ENCODE data around the gene TENT5C. TPM values are rescaled to one million over a fixed set of nuclear protein-coding genes. Genes with fewer than 3 reads are reported as not detected.

TENT5C gene
- total and polyA plus RNA-seq, 2 of the 13 experiments (the other 11 are each of a cell fraction or from before 2014, with no cell fraction given) = 0.02 to 0.38 TPM

GRCh38 chr1:117559985-117560384, 45.9 kb upstream of the TENT5C start (continued):
- no peak for TF ChIP-seq SNAI1 (CRISPR knock-in tag; IDR thresholded peaks at IDR 0.05; ENCODE audit: borderline replicate concordance)
- no peak for TF ChIP-seq ZHX2 (IDR thresholded peaks at IDR 0.05; ENCODE audit: low read depth)
- TF ChIP-seq ZHX2 (CRISPR knock-in tag; IDR thresholded peaks at IDR 0.05; ENCODE audit: borderline replicate concordance) = no peak
- TF ChIP-seq NCOA1 (CRISPR knock-in tag; IDR thresholded peaks at IDR 0.05) = no peak

GRCh38 chr1:117561071-117561470, 44.8 kb upstream of the TENT5C start:
- Histone ChIP-seq H3K4me3 (replicated peaks in 1 of 3; ENCODE audit: insufficient read depth in 1 of 3, low read depth in 2 of 3, low read length in 3 of 3) (no peak overlapping the region), H3K9me3 (ENCODE audit: low read length) (no peaks in the 10 kb centered on the region), H3K36me3 (replicated peaks in 1 of 2; ENCODE audit: control insufficient read depth in 1 of 2, insufficient read depth in 2 of 2, low read length in 2 of 2) (no peaks in the 10 kb centered on the region), H3K27ac (ENCODE audit: extremely low read length, insufficient read depth, low read length) (no peak overlapping the region), H3K9ac (ENCODE audit: insufficient read depth, low read depth, low read length) (no peak overlapping the region), H3K27me3 (ENCODE audit: control insufficient read depth in 1 of 2, insufficient read depth in 2 of 2, low read length in 2 of 2) (no peaks in the 10 kb centered on the region; a peak in 1 of 5 replicates), H3K4me1 (ENCODE audit: insufficient read depth, low read length) (peaks cover 14% of the 10 kb centered on the region), H3K4me2 (ENCODE audit: low read depth, low read length) (no peak overlapping the region), H3K79me2 (ENCODE audit: insufficient read depth, low read length) (no peaks in the 10 kb centered on the region), H2AFZ (ENCODE audit: low read length) (no peak overlapping the region), H4K20me1 (ENCODE audit: insufficient read depth, low read length) (no peaks in the 10 kb centered on the region)
- ATAC-seq (no peak), DNase-seq (ENCODE audit: low spot score) (no peak), FAIRE-seq (no peak)
- in situ Hi-C loops (cut with HindIII; ENCODE audit: extremely low pct_ligation_motif_present, low pct_unique_long_range_greater_than_20kb) = no loop called here
- no TSS peak for BruUV-seq (replicated peaks)
- no CpG with 5 or more reads among the region's 2 CpGs for WGBS (ENCODE audit: low lambda C conversion rate)
- intact Hi-C loops (cut with micrococcal nuclease; ENCODE audit: unreplicated experiment) = no loop called here
- CTCF ChIA-PET (ENCODE audit: low intra/inter-chr PET ratio, low total read pairs) = no interaction called here
- POLR2A ChIA-PET = no interaction called here
- TF ChIP-seq ZNF280B (CRISPR knock-in tag; IDR thresholded peaks at IDR 0.05; ENCODE audit: borderline replicate concordance) (no peak), ZNF24 (IDR thresholded peaks at IDR 0.05) (no peak), RNF2 (conservative IDR thresholded peaks at IDR 0.05; ENCODE audit: low read depth) (no peak), NFKBIZ (CRISPR knock-in tag; IDR thresholded peaks at IDR 0.05) (no peak), REPIN1 (CRISPR knock-in tag; IDR thresholded peaks at IDR 0.05; ENCODE audit: borderline replicate concordance, low read depth) (no peak), SNAPC5 (CRISPR knock-in tag; IDR thresholded peaks at IDR 0.05; ENCODE audit: borderline replicate concordance) (no peak), NCOA2 (CRISPR knock-in tag; IDR thresholded peaks at IDR 0.05) (no peak), ZNF772 (CRISPR knock-in tag; IDR thresholded peaks at IDR 0.05) (no peak), SP4 (CRISPR knock-in tag; IDR thresholded peaks at IDR 0.05) (no peak), ZSCAN31 (CRISPR knock-in tag; IDR thresholded peaks at IDR 0.05; ENCODE audit: low read depth) (no peak), ZHX1 (CRISPR knock-in tag; IDR thresholded peaks at IDR 0.05; ENCODE audit: low read depth) (no peak)

Measured in HepG2 (cell line).